ENCODE measurements around the gene GLIS1. TPM values are rescaled to one million over a fixed set of nuclear protein-coding genes. Genes with fewer than 3 reads are reported as not detected.

The GLIS1 gene
- polyA plus RNA-seq, 1 experiment = 1.9 TPM

DNA sequence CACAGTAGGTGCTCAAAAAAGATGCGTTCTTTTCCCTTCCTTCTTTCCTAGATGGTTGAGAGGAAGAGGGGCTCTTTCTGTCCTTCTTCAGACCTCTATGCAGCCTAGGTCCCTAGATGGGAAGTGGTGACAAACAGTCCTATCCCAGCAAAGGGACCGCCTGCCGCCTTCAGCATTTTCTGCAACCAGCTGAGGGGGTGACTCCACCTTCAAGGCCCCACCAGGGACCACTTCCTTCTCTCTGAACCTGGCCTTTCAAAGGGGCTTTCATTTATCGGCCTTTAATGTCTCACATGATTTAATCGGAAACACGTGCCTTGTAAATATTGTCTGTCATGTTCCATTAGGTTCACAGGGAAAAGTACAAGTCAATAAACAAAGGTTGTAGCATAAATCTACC is 32.6 kb downstream of the GLIS1 start:
- no peak for DNase-seq (ENCODE audit: low read depth)
- TF ChIP-seq, protein P1, sequence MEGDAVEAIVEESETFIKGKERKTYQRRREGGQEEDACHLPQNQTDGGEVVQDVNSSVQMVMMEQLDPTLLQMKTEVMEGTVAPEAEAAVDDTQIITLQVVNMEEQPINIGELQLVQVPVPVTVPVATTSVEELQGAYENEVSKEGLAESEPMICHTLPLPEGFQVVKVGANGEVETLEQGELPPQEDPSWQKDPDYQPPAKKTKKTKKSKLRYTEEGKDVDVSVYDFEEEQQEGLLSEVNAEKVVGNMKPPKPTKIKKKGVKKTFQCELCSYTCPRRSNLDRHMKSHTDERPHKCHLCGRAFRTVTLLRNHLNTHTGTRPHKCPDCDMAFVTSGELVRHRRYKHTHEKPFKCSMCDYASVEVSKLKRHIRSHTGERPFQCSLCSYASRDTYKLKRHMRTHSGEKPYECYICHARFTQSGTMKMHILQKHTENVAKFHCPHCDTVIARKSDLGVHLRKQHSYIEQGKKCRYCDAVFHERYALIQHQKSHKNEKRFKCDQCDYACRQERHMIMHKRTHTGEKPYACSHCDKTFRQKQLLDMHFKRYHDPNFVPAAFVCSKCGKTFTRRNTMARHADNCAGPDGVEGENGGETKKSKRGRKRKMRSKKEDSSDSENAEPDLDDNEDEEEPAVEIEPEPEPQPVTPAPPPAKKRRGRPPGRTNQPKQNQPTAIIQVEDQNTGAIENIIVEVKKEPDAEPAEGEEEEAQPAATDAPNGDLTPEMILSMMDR (IDR thresholded peaks at IDR 0.05; ENCODE audit: insufficient read depth, low read depth, low read length) = no peak
- no peaks in the 10 kb centered on the region for H3K36me3 ChIP-seq (ENCODE audit: control insufficient read depth, insufficient read depth, low read length)
- ChIA-PET POLR2A (no interaction called here), CTCF (no interaction called here)
- no peak overlapping the region for H3K4me3 ChIP-seq (ENCODE audit: low read depth, low read length)
- H3K27me3 ChIP-seq (ENCODE audit: control insufficient read depth, insufficient read depth, low read length) = no peaks in the 10 kb centered on the region

DNA sequence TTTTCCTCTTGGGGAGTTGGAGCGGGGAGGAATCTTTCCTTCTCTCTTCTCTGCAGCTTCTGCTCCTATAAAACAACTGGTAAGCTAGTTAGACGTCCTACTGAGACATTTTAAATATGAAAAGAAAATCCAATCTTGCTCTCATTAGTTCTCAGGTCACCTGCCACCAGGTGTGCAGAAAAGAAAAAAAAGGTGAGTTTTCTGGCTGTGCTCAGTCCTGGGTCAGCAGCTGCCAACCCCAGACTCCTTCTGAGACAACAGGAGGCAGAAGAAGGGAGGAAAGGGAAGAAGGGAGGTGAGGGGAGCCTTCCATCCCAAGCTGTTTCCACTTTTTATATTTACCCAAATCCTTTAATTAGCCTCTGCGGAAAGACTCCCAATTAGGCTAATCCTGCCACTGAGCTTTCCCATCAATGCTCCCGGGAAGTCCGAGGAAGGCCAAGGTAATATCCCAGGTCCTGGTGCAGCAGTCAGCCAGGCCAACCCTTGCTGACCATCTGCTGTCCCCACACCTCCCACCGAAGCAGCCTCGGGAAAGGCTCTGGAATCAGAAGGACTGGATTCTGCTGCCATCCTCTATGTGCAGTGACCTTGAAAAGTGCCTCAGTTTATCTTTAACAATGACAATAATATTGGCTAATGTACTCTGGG is 33.4 kb downstream of the GLIS1 start:
- DNase-seq (ENCODE audit: low read depth) = no peak
- TF ChIP-seq, protein P1 (IDR thresholded peaks at IDR 0.05; ENCODE audit: insufficient read depth, low read depth, low read length) = no peak
- Histone ChIP-seq H3K27me3 (ENCODE audit: control insufficient read depth, insufficient read depth, low read length) (no peaks in the 10 kb centered on the region), H3K36me3 (ENCODE audit: control insufficient read depth, insufficient read depth, low read length) (no peaks in the 10 kb centered on the region), H3K4me3 (ENCODE audit: low read depth, low read length) (no peak overlapping the region)
- POLR2A ChIA-PET = no interaction called here
- CTCF ChIA-PET = interaction anchor here (1.2 to 1.7 kb wide), 3 partner anchors 10 to 22 kb away, joined by 3 to 4 read pairs (median 3); no protein-coding TSS in a partner anchor

DNA sequence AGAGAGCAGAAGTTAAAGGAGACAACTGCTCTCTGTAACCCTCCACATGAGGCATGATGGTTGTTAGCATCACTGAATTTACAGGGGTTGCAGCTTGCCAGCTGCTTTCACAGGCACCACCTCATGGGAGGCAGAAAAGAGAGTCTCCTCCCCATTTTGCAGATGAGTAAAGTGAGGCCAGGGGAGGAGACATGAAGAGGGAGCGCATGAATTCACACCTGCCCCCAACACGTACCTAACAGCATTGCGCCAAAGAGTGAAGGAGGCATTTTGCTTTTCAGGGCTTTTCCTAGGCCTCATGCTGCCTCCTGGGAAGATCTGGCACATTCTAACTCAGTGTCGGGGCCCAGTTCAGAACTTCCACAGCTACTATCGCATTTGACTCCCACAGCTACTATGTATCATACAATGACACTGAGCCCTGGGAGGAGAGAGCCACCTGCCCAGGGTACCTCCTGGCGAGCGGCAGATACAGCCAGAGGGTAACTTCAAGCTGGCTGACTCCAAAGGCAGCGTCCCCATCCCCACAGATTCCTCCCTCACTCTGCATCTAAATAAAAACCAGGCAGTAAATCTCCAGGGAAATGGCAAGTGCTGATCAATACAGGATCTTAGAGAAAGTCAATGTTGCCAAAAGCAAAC is 34.0 kb downstream of the GLIS1 start:
- no peak for DNase-seq (ENCODE audit: low read depth)
- no peaks in the 10 kb centered on the region for H3K27me3 ChIP-seq (ENCODE audit: control insufficient read depth, insufficient read depth, low read length)
- no peak overlapping the region for H3K4me3 ChIP-seq (ENCODE audit: low read depth, low read length)
- ChIA-PET CTCF (interaction anchor here (1.2 to 1.7 kb wide), 3 partner anchors 11 to 21 kb away, joined by 3 to 4 read pairs (median 3); no protein-coding TSS in a partner anchor), POLR2A (no interaction called here)
- no peaks in the 10 kb centered on the region for H3K36me3 ChIP-seq (ENCODE audit: control insufficient read depth, insufficient read depth, low read length)
- TF ChIP-seq, protein P1 (IDR thresholded peaks at IDR 0.05; ENCODE audit: insufficient read depth, low read depth, low read length) = no peak

DNA sequence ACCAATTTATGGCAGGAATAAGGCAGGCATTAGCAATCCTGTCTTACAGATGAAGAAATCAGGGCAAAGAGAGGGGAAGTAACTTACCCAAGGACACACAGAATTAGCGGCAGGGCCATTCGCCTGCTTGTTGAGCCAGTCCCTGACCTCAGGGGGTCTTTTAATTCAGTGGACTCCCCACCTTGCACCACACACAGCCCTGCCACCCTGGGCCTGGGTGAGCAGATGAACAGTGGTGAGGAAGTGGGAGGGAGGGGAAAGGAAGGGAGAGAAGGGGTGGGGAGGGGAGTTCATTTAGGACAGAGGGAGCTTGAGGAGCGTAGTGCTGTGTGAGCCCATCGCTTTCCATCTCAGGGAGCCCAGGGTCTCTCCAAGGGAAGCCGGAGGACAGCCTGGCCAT is 34.7 kb downstream of the GLIS1 start:
- ChIA-PET CTCF (interaction anchor here (1.7 kb wide), 1 partner anchor 12 kb away, joined by 4 read pairs; no protein-coding TSS in a partner anchor), POLR2A (no interaction called here)
- no peaks in the 10 kb centered on the region for H3K36me3 ChIP-seq (ENCODE audit: control insufficient read depth, insufficient read depth, low read length)
- TF ChIP-seq, protein P1 (IDR thresholded peaks at IDR 0.05; ENCODE audit: insufficient read depth, low read depth, low read length) = no peak
- DNase-seq (ENCODE audit: low read depth) = no peak
- H3K4me3 ChIP-seq (ENCODE audit: low read depth, low read length) = no peak overlapping the region
- H3K27me3 ChIP-seq (ENCODE audit: control insufficient read depth, insufficient read depth, low read length) = no peaks in the 10 kb centered on the region

DNA sequence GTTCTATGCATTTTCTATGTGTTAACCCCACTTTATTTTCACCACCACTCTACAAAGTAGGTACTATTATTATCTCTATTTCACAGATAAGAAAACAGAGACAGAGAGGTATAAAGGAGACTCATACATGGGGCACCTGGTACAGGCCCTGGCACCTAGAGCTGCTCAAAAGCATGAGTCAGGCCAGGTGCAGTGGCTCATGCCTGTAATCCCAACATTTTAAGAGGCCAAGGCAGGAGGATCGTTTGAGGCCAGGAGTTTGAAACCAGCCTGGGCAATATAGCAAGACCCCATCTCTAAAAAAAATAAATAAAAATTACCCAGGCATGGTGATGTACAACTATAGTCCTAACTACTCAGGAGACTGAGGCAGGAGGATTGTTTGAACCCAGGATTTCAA is 35.8 kb downstream of the GLIS1 start:
- ChIA-PET POLR2A (no interaction called here), CTCF (interaction anchor here (0.6 to 1.3 kb wide), 2 partner anchors 13 to 1025 kb away, joined by 3 to 4 read pairs; no protein-coding TSS in a partner anchor)
- no peak overlapping the region for H3K4me3 ChIP-seq (ENCODE audit: low read depth, low read length)

More for the DNA sequence above, 35.8 kb downstream of the GLIS1 start:
- DNase-seq (ENCODE audit: low read depth) = no peak
- TF ChIP-seq, protein P1 (IDR thresholded peaks at IDR 0.05; ENCODE audit: insufficient read depth, low read depth, low read length) = no peak
- no peaks in the 10 kb centered on the region for H3K36me3 ChIP-seq (ENCODE audit: control insufficient read depth, insufficient read depth, low read length)
- no peaks in the 10 kb centered on the region for H3K27me3 ChIP-seq (ENCODE audit: control insufficient read depth, insufficient read depth, low read length)

All from BJ (cell line).